Activated T-cell treated with anti-CD3 and anti-CD28 coated beads, Interleukin-2, amount 50 U/mL, for 1 hour (primary cell): Measurements from ENCODE around the gene CBR1.

ENCODE experiments used
- DNase-seq: peaks from one replicate; pipeline ENCODE4 v3.0.0-alpha.2; 2020

The CBR1 gene

DNA sequence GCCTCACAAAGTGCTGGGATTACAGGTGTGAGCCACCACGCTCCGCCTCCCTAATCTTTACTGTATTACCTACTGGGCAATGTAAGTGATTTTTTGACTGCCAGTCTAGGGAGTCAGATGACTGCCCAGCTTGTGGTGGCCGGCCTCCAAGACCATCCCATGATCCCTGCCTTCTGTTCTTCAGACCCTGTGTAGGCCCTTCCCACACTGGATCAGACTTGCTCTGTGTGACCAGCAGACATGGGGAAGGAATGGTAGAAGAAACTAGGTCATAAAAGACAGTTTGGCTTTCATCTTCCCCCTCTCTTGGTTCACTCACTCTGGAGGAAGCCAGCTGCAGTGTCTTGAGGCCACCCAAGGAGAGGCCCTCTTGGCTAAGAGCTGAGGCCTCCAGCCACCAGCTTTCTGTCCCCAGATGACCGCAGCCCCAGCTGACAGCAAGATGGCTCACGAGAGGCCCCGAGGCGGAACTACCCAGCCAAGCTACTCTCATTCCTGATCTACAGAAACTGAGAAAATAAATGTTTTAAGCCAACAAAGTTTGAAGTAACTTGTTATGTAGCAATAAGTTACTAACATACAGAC, 50.6 kb downstream of the CBR1 start:
- DNase-seq: no peak
